Activated naive CD4-positive, alpha-beta T cell treated with anti-CD3 and anti-CD28 coated beads, Interleukin-2, amount 10 ng/mL, durations not matched to agents 7 days and 5 days (primary cell): ENCODE results near the gene DTX2.
"Not testable (repeated sequence)": the region's sequence is repeated elsewhere in the genome, so short reads cannot be mapped to it uniquely, and the experiment has no call there.

Experiments
- CTCF ChIA-PET: fragments of 350-600 bp; sonication (Branson Sonifier 250); formaldehyde crosslinking; loops from one replicate; lab custom pipeline; 2021; ENCODE audit warnings: antibody characterized with exemption; lab: Charles Lee
- DNase-seq: peaks from one replicate; pipeline ENCODE4 v3.0.0-alpha.2; 2020
- H3K27ac Mint-ChIP-seq: one replicate; pipeline ENCODE4 v1.8.0; 2021; ENCODE audit warnings: mild to moderate bottlenecking, moderate library complexity, mixed read lengths
- H3K27me3 Mint-ChIP-seq: one replicate; pipeline ENCODE4 v1.8.0; 2021; ENCODE audit warnings: mild to moderate bottlenecking, mixed read lengths
- H3K36me3 Mint-ChIP-seq: one replicate; pipeline ENCODE4 v1.8.0; 2021; ENCODE audit warnings: mixed read lengths
- H3K4me1 Mint-ChIP-seq: one replicate; pipeline ENCODE4 v1.8.0; 2021; ENCODE audit warnings: mixed read lengths
- H3K4me3 Mint-ChIP-seq: one replicate; pipeline ENCODE4 v1.8.0; 2021; ENCODE audit warnings: mild to moderate bottlenecking, moderate library complexity, mixed read lengths
- H3K9me3 Mint-ChIP-seq: one replicate; pipeline ENCODE4 v1.8.0; 2021; ENCODE audit warnings: mixed read lengths

DTX2 gene

GRCh38 chr7:76461464-76462101 is at the start of gene DTX2:
TSS of gene DTX2 (plus strand) at chr7:76461709. CDS start at chr7:76480510, 18,801 bp downstream.
- peak; percentile 64 for DNase-seq
- H3K4me1 Mint-ChIP-seq, H3K36me3 Mint-ChIP-seq, H3K9me3 Mint-ChIP-seq, CTCF ChIA-PET, H3K27ac Mint-ChIP-seq, H3K27me3 Mint-ChIP-seq: not testable (repeated sequence)
- peak within 1 kb of the TSS; percentile 62 for H3K4me3 Mint-ChIP-seq

- no peak overlapping the region for H3K27ac Mint-ChIP-seq
- H3K36me3 Mint-ChIP-seq, result no peaks in the 10 kb centered on the region
- no peak for DNase-seq
- peaks cover 4% of the 10 kb centered on the region for H3K27me3 Mint-ChIP-seq
- CTCF ChIA-PET, result no interaction called here
- no peak overlapping the region for H3K4me3 Mint-ChIP-seq
- H3K9me3 Mint-ChIP-seq, result no peaks in the 10 kb centered on the region
- no peaks in the 10 kb centered on the region for H3K4me1 Mint-ChIP-seq
Observed at GRCh38 chr7:76412249-76412648, 49.3 kb upstream of the DTX2 start.

GRCh38 chr7:76417654-76418310 is 43.7 kb upstream of the DTX2 start:
- not testable (repeated sequence) for H3K4me1 Mint-ChIP-seq, H3K4me3 Mint-ChIP-seq, H3K27ac Mint-ChIP-seq, H3K36me3 Mint-ChIP-seq, H3K9me3 Mint-ChIP-seq, DNase-seq
- peaks cover 11% of the 10 kb centered on the region for H3K27me3 Mint-ChIP-seq
- CTCF ChIA-PET, result interaction anchor here (2.2 kb wide), 1 partner anchor 13 kb away, joined by 4 read pairs; no protein-coding TSS in a partner anchor

GRCh38 chr7:76421097-76421496 is 40.4 kb upstream of the DTX2 start:
- H3K9me3 Mint-ChIP-seq, H3K27ac Mint-ChIP-seq, H3K36me3 Mint-ChIP-seq, H3K4me3 Mint-ChIP-seq, DNase-seq, H3K4me1 Mint-ChIP-seq: not testable (repeated sequence)
- H3K27me3 Mint-ChIP-seq, result peaks cover 32% of the 10 kb centered on the region
- CTCF ChIA-PET, result interaction anchor here (0.9 kb wide), 1 partner anchor 10 kb away, joined by 3 read pairs; no protein-coding TSS in a partner anchor

- Mint-ChIP-seq H3K4me1 (peaks cover 8% of the 10 kb centered on the region), H3K27me3 (peaks cover 32% of the 10 kb centered on the region), H3K9me3 (no peaks in the 10 kb centered on the region), H3K36me3 (no peaks in the 10 kb centered on the region), H3K4me3 (no peak overlapping the region), H3K27ac (no peak overlapping the region)
- CTCF ChIA-PET, result no interaction called here
- peak; percentile 14 for DNase-seq
Observed at GRCh38 chr7:76423666-76424412, 37.7 kb upstream of the DTX2 start.

GRCh38 chr7:76424413-76425111 is 36.9 kb upstream of the DTX2 start, which contains the start of gene ZP3:
TSS of gene ZP3 (plus strand) at chr7:76424950. CDS start at chr7:76424965, 15 bp downstream.
- H3K36me3 Mint-ChIP-seq, result no peaks in the 10 kb centered on the region
- CTCF ChIA-PET, result no interaction called here
- H3K4me1 Mint-ChIP-seq, result peaks cover 8% of the 10 kb centered on the region
- H3K27me3 Mint-ChIP-seq, result peaks cover 29% of the 10 kb centered on the region
- H3K4me3 Mint-ChIP-seq, result no peak within 1 kb of the TSS
- no peaks in the 10 kb centered on the region for H3K9me3 Mint-ChIP-seq
- DNase-seq, result peak; percentile 21
- no peak within 1 kb of the TSS for H3K27ac Mint-ChIP-seq

GRCh38 chr7:76425156-76425555 is 36.4 kb upstream of the DTX2 start:
- no peaks in the 10 kb centered on the region for H3K9me3 Mint-ChIP-seq
- H3K36me3 Mint-ChIP-seq, result no peaks in the 10 kb centered on the region
- CTCF ChIA-PET, result no interaction called here
- peaks cover 23% of the 10 kb centered on the region for H3K27me3 Mint-ChIP-seq
- H3K4me1 Mint-ChIP-seq, result peaks cover 8% of the 10 kb centered on the region
- no peak overlapping the region for H3K4me3 Mint-ChIP-seq
- peak; percentile 15 for DNase-seq
- H3K27ac Mint-ChIP-seq, result no peak overlapping the region

GRCh38 chr7:76425558-76425957 is 36.0 kb upstream of the DTX2 start:
- H3K4me1 Mint-ChIP-seq, H3K27ac Mint-ChIP-seq, CTCF ChIA-PET, H3K36me3 Mint-ChIP-seq, H3K4me3 Mint-ChIP-seq, DNase-seq, H3K9me3 Mint-ChIP-seq: not testable (repeated sequence)
- H3K27me3 Mint-ChIP-seq, result peaks cover 22% of the 10 kb centered on the region

GRCh38 chr7:76426246-76426645 is 35.3 kb upstream of the DTX2 start:
- DNase-seq, result no peak
- Mint-ChIP-seq H3K4me3 (no peak overlapping the region), H3K36me3 (no peaks in the 10 kb centered on the region), H3K27me3 (peaks cover 22% of the 10 kb centered on the region), H3K9me3 (no peaks in the 10 kb centered on the region), H3K27ac (no peak overlapping the region), H3K4me1 (peaks cover 8% of the 10 kb centered on the region)
- CTCF ChIA-PET, result no interaction called here

GRCh38 chr7:76427635-76428034 is 33.9 kb upstream of the DTX2 start:
- H3K36me3 Mint-ChIP-seq, result no peaks in the 10 kb centered on the region
- H3K27me3 Mint-ChIP-seq, result peaks cover 22% of the 10 kb centered on the region
- H3K9me3 Mint-ChIP-seq, result no peaks in the 10 kb centered on the region
- H3K4me1 Mint-ChIP-seq, result peaks cover 8% of the 10 kb centered on the region
- DNase-seq, result no peak
- CTCF ChIA-PET, result no interaction called here
- no peak overlapping the region for H3K4me3 Mint-ChIP-seq
- H3K27ac Mint-ChIP-seq, result no peak overlapping the region

- no peak overlapping the region for H3K4me3 Mint-ChIP-seq
- no peaks in the 10 kb centered on the region for H3K36me3 Mint-ChIP-seq
- no peaks in the 10 kb centered on the region for H3K9me3 Mint-ChIP-seq
- CTCF ChIA-PET, result no interaction called here
- DNase-seq, result no peak
- H3K4me1 Mint-ChIP-seq, result peaks cover 8% of the 10 kb centered on the region
- no peak overlapping the region for H3K27ac Mint-ChIP-seq
- peaks cover 17% of the 10 kb centered on the region for H3K27me3 Mint-ChIP-seq
Observed at GRCh38 chr7:76428149-76428823, 33.2 kb upstream of the DTX2 start.

GRCh38 chr7:76428868-76429805 is 32.4 kb upstream of the DTX2 start:
- H3K27me3 Mint-ChIP-seq, result peaks cover 9% of the 10 kb centered on the region
- no peaks in the 10 kb centered on the region for H3K36me3 Mint-ChIP-seq
- no peak overlapping the region for H3K4me3 Mint-ChIP-seq
- DNase-seq, result no peak
- peaks cover 8% of the 10 kb centered on the region for H3K4me1 Mint-ChIP-seq
- CTCF ChIA-PET, result no interaction called here
- H3K9me3 Mint-ChIP-seq, result no peaks in the 10 kb centered on the region
- no peak overlapping the region for H3K27ac Mint-ChIP-seq

GRCh38 chr7:76430211-76430610 is 31.3 kb upstream of the DTX2 start:
- no peaks in the 10 kb centered on the region for H3K36me3 Mint-ChIP-seq
- H3K4me3 Mint-ChIP-seq, result no peak overlapping the region
- H3K9me3 Mint-ChIP-seq, result no peaks in the 10 kb centered on the region
- H3K27me3 Mint-ChIP-seq, result peaks cover under 1% of the 10 kb centered on the region
- CTCF ChIA-PET, result interaction anchor here (2.1 kb wide), 1 partner anchor 12 kb away, joined by 4 read pairs; no protein-coding TSS in a partner anchor
- no peaks in the 10 kb centered on the region for H3K4me1 Mint-ChIP-seq
- H3K27ac Mint-ChIP-seq, result no peak overlapping the region
- no peak for DNase-seq
